ENCODE measurements around the gene ZNF580.

DNA sequence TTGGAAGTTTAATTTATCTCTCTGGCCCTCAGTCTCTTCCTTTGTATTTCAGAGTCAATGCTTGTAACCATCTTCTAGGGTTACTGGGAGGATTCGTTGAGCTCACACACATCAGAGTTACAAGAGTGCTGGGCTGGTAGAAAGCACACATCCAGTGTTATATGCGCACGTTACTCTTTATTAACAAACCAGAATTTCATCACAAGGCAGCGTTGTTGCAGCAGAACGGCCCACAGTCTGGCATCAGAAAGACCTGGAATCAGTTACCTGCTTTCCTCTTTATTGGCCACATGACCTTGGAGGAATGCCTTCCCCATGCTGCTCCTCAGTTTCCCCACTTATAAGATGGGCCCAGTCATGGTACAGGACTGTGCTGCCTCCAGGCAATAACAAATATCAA is 31.5 kb upstream of the ZNF580 start:
- TF ChIP-seq, protein P1, sequence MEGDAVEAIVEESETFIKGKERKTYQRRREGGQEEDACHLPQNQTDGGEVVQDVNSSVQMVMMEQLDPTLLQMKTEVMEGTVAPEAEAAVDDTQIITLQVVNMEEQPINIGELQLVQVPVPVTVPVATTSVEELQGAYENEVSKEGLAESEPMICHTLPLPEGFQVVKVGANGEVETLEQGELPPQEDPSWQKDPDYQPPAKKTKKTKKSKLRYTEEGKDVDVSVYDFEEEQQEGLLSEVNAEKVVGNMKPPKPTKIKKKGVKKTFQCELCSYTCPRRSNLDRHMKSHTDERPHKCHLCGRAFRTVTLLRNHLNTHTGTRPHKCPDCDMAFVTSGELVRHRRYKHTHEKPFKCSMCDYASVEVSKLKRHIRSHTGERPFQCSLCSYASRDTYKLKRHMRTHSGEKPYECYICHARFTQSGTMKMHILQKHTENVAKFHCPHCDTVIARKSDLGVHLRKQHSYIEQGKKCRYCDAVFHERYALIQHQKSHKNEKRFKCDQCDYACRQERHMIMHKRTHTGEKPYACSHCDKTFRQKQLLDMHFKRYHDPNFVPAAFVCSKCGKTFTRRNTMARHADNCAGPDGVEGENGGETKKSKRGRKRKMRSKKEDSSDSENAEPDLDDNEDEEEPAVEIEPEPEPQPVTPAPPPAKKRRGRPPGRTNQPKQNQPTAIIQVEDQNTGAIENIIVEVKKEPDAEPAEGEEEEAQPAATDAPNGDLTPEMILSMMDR (optimal IDR thresholded peaks at IDR 0.05 in 1 of 3, IDR thresholded peaks at IDR 0.05 in 1 of 3, conservative IDR thresholded peaks at IDR 0.05 in 1 of 3; ENCODE audit: extremely low read depth in 1 of 3, insufficient read depth in 2 of 3, low read length in 3 of 3): no peak
- TF ChIP-seq EZH2 (IDR thresholded peaks at IDR 0.05; ENCODE audit: low read length): no peak
